ENCODE data around the gene VTI1A. TPM values are rescaled to one million over a fixed set of nuclear protein-coding genes. Genes with fewer than 3 reads are reported as not detected.

Gene VTI1A
- polyA plus RNA-seq, 2 of the 4 experiments (the other 2 are of a cell fraction), result 17.0 to 25.3 TPM

GRCh38 chr10:112811741-112812551 lies 364.9 kb downstream of the VTI1A start (continued):
- TF ChIP-seq ZSCAN20 (CRISPR knock-in tag; IDR thresholded peaks at IDR 0.05) (no peak), HOXB5 (CRISPR knock-in tag; IDR thresholded peaks at IDR 0.05) (peak; percentile 68; the same call in 1 of the 2 replicates), RNF2 (IDR thresholded peaks at IDR 0.05; ENCODE audit: borderline replicate concordance, low read depth) (no peak), EHF (CRISPR knock-in tag; IDR thresholded peaks at IDR 0.05) (no peak), RARB (CRISPR knock-in tag; IDR thresholded peaks at IDR 0.05) (no peak), NFE2L2 (conservative IDR thresholded peaks at IDR 0.05; ENCODE audit: low read length) (no peak), ZNF302 (CRISPR knock-in tag; IDR thresholded peaks at IDR 0.05) (no peak), POLR2A (IDR thresholded peaks at IDR 0.05; ENCODE audit: low read length) (no peak), HOXB13 (CRISPR knock-in tag; IDR thresholded peaks at IDR 0.05; ENCODE audit: low read depth) (no peak), POLR2AphosphoS2 (conservative IDR thresholded peaks at IDR 0.05; ENCODE audit: low read length) (no peak), CEBPB (IDR thresholded peaks at IDR 0.05) (peak; percentile 42 to 64; a peak in 3 of 4 replicates), GATA3 (IDR thresholded peaks at IDR 0.05; ENCODE audit: borderline replicate concordance) (peak; percentile 97), NPAS2 (CRISPR knock-in tag; IDR thresholded peaks at IDR 0.05; ENCODE audit: borderline replicate concordance) (no peak), KDM1A (IDR thresholded peaks at IDR 0.05; ENCODE audit: low read depth) (no peak), FOSB (CRISPR knock-in tag; IDR thresholded peaks at IDR 0.05) (no peak), HEYL (CRISPR knock-in tag; IDR thresholded peaks at IDR 0.05) (no peak), EHMT2 (IDR thresholded peaks at IDR 0.05; ENCODE audit: low read depth) (no peak), CHD4 (IDR thresholded peaks at IDR 0.05; ENCODE audit: borderline replicate concordance) (no peak), HES2 (IDR thresholded peaks at IDR 0.05) (peak; percentile 38; the same call in 1 of the 2 replicates)
- TF ChIP-seq, protein P1, sequence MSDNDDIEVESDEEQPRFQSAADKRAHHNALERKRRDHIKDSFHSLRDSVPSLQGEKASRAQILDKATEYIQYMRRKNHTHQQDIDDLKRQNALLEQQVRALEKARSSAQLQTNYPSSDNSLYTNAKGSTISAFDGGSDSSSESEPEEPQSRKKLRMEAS (IDR thresholded peaks at IDR 0.05), result peak; percentile 94
- TF ChIP-seq, protein P2, sequence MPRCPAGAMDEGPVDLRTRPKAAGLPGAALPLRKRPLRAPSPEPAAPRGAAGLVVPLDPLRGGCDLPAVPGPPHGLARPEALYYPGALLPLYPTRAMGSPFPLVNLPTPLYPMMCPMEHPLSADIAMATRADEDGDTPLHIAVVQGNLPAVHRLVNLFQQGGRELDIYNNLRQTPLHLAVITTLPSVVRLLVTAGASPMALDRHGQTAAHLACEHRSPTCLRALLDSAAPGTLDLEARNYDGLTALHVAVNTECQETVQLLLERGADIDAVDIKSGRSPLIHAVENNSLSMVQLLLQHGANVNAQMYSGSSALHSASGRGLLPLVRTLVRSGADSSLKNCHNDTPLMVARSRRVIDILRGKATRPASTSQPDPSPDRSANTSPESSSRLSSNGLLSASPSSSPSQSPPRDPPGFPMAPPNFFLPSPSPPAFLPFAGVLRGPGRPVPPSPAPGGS (IDR thresholded peaks at IDR 0.05), result peak; percentile 94
- TF ChIP-seq, protein P3, sequence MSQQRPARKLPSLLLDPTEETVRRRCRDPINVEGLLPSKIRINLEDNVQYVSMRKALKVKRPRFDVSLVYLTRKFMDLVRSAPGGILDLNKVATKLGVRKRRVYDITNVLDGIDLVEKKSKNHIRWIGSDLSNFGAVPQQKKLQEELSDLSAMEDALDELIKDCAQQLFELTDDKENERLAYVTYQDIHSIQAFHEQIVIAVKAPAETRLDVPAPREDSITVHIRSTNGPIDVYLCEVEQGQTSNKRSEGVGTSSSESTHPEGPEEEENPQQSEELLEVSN (IDR thresholded peaks at IDR 0.05; ENCODE audit: borderline replicate concordance, low read depth), result no peak; the same call in 1 of the 2 replicates

DNA sequence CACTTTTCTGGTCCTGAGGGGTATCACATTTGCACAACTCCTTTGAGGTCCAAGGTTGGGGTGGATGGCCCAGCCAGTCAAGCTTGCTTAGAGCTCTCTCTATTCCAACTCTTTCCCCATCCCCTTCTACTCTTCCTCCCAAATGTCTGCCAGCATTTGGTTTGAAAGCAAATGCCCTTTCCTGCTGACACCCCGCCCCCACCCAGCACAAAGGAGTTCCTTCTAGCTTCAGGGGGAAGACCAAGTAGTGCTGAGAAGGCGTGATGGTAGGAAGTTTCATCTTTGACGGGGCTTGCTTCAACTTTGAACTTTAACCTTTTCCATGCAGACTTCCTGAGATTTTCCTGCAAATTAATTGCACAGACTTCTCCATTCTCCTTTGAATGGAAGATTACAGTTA lies 365.6 kb downstream of the VTI1A start:
- TF ChIP-seq CEBPB (IDR thresholded peaks at IDR 0.05) (no peak), TFCP2L1 (CRISPR knock-in tag; IDR thresholded peaks at IDR 0.05) (no peak), FOXS1 (CRISPR knock-in tag; IDR thresholded peaks at IDR 0.05) (no peak), HES2 (IDR thresholded peaks at IDR 0.05) (no peak), RAD21 (conservative IDR thresholded peaks at IDR 0.05 in 1 of 2, IDR thresholded peaks at IDR 0.05 in 1 of 2) (no peak), CHD2 (IDR thresholded peaks at IDR 0.05; ENCODE audit: low read length, partially characterized antibody) (no peak), EP300 (IDR thresholded peaks at IDR 0.05) (no peak)
- 82% methylated on average over 2 of the region's 3 CpGs for WGBS (ENCODE audit: missing lambda C conversion rate)
- FAIRE-seq (no peak), ATAC-seq (0 out of 6 replicates have a peak, but pooled peaks of 1 of the 2 experiments have one; percentile 10), DNase-seq (ENCODE audit: low read depth in 1 of 2, low spot score in 1 of 2) (no peak)
- Histone ChIP-seq H3K27ac (peak overlapping the region; percentile 84 to 88), H3K9me3 (peaks cover 11% of the 10 kb centered on the region), H3K4me2 (peak overlapping the region; percentile 71), H3K4me3 (0 out of 3 replicates have a peak overlapping the region, but pooled peaks have one; percentile 7), H3K4me1 (peaks cover 31% of the 10 kb centered on the region)
- CTCF ChIA-PET, result interaction anchor here (1.4 to 2.4 kb wide), 2 partner anchors 91 kb away, joined by 4 to 7 read pairs; no protein-coding TSS in a partner anchor
- POLR2A ChIA-PET, result interaction anchor here (0.6 kb wide), 1 partner anchor 285 kb away, joined by 7 read pairs; no protein-coding TSS in a partner anchor

Data from A549 (cell line).